Amniotic stem cell (primary cell): ENCODE measurements around the gene DNM3.
A peak's percentile ranks its signal among the peaks of the same experiment; 100 is the strongest.
"Not testable (repeated sequence)": the region's sequence is repeated elsewhere in the genome, so short reads cannot be mapped to it uniquely, and the experiment has no call there.

Experiments
- DNase-seq: peaks from one replicate; lab custom pipeline; 2025; lab: John Stamatoyannopoulos, UW

The DNM3 gene

DNA sequence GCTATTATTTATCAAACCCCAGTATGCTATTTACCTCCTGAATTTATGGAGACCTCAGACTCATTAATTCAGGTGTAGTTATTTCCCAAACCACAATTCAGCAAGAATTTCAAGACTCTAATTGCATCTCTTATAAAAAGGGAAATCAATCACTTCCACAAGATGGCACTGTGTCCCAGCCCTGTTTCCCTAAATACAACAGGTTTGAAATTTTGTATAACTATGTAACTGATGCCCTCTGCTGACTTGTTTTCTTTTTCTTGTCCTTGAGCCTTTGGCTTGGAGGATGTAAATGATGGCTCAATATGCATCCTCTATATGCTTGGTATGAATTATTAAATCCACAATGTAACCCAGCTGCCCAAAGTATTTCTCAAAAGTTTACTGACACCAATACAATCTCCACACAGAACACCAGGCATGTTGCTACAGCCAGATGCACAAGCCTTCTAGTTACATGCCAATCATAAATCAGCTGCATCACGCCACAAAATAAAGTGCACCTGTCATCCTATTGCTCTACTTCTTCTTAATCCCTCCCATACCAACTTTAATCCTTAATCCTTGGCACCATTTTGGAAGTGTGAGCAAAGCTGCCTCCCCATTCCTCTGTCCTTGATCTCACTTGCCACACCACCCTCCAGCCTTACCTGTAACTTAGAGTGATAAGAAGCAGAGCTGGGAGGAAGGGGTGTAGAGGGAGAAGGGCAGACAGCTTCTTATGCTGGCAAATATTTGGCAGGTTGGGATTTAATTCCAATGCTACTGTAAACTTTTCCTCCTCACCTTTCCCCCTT, 588.2 kb downstream of the DNM3 start:
- DNase-seq, result peak; percentile 60

DNA sequence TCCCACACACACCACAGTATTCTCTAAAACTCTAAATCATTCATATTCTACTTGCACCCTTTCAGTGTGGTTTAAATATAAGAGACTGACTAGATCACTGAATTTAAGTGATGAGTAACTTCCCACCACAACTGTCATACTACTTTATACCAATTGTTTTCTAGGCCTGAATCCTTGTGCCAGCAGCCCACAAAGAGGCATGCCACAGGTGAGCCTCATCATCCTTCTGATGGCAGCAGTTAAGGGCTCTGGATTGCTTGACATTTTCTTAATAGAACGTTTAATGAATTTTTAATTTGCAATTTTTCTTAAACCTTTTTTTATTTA, 588.8 kb downstream of the DNM3 start:
- no peak for DNase-seq

DNA sequence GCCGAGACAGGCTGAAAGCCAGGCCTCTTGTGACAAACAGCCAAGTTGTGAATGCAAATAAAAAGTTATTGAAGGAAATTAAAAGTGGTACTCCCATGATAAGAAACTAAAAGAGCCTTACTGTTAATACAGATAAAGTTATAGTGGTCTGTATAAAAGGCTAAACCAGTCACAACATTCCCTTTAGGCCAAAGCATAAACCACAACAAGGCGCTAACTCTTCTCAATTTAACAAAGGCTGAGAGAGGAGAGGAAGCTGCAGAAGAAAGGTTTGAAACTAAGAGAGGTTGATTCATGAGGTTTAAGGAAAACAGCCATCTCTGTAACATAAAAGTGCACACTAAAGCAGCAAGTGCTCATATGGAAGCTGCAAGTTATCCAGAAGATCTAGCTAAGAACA, 589.9 kb downstream of the DNM3 start:
- DNase-seq, result no peak

DNA sequence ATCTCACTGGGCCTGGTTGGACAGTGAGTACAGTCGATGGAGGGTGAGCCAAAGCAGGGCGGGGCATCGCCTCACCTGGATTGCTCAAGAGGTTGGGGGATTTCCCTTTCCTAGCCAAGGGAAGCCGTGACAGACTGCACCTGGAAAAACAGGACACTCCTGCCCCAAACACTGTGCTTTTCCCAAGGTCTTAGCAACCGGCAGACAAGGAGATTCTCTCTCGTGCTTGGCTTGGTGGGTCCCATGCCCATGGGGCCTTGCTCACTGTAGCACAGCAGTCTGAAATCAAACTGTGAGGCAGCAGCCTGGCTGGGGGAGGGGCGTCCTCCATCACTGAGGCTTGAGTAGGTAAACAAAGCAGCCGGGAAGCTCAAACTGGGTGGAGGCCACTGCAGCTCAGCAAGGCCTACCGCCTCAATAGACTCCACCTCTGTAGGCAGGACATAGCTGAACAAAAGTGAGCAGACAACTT, 590.5 kb downstream of the DNM3 start:
- no peak for DNase-seq

DNA sequence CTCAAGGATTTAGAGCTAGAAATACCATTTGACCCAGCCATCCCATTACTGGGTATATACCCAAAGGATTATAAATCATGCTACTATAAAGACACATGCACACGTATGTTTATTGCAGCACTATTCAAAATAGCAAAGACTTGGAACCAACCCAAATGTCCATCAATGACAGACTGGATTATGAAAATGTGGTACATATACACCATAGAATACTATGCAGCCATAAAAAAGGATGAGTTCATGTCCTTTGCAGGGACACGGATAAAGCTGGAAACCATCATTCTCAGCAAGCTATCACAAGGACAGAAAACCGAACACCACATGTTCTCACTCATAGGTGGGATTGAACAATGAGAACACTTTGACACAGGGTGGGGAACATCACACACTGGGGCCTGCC, 595.9 kb downstream of the DNM3 start:
- DNase-seq, result not testable (repeated sequence)

DNA sequence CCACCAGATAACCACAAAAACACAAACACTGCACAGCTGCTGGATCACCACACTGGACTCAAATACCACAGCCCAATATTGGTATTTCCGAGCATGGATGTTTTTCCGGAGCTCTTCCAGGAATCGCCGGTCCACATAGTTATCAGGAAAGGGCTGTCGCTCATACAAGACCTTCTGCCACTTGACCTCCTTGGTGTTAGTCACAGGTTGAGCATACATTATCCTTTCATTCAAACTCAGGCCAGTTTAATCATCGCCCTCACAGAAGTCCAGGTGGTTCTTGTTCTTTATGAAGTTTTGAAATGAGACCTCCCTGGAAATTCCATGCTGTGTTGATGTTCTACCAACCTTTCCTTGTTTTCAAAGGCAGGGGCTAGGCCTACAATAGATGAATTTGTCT, 601.1 kb downstream of the DNM3 start:
- no peak for DNase-seq

DNA sequence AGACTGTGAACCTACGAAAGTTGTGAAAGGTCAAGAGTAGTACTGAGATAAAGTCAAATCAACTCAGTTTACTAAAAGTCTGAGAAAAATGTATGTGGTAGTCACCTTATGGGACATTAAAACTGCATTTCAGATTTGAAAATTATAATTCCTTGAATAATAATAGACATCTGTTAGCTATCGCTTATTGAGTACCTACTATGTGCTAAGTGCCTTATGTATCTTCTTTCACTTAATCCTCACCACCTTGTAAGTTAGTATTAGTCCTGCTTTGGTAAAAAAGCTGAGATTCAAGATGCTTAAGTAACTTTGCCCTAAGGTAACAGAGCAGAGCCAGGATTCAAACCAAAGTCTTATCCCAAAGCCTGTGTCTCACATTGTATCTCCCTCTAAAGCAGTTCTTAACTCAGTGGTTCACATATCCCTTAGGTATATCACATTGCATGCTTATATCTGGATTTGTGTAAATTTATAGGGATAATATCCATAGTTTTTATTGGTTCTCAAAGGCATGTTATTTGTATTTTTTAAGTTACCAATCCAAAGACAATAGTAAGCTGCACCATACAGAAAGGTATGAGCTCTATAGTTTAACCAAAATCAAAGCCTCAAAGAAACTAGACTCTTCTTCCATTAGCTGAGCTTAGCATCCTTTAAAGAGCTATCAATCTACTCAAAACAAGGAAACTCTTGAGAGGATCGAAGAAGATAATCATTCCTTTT, 601.7 kb downstream of the DNM3 start:
- no peak for DNase-seq

DNA sequence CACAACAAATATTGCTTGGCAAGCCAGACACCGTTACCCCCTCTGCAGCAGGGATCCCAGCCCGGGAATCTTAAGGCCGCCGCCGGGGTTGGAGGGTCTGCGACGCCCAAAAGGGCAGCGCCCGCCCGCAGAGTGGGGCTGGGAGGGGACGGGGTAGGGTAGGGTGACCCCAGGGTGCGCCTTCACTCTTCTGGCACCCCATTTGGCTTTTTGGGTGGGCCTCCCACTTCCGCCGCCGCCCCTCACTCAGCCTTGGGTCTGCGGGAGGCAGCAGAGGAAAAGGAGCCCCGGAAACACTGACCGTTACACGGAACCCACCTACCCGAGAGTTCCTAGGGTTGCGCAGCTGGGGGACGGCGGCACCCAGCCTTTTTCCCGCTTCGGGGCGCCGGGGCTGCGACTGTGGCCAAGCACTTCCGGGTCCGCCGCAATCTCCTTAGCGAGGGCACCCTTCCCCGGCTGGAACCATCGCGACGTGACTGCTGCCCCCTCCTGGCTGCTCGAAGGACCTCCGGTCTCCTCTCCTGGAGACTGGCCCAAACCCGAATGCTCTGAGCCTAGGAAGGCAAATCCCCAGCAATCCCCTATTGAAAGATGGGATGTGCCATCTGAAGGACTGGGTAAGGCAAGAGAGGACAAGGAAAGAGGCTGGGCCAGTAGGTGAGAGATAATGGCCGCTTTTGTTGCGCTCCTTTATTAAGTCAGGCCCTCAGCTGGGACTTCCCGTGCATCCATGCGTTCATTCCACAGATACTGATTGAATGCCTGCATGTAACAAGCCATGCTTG, 602.6 kb downstream of the DNM3 start, which contains the start of gene PIGC:
Gene PIGC (minus strand): TSS at position 404 of the 788 bp plus-strand sequence. CDS start 1,447 bp downstream, outside the sequence.
- DNase-seq, result peak; percentile 63

DNA sequence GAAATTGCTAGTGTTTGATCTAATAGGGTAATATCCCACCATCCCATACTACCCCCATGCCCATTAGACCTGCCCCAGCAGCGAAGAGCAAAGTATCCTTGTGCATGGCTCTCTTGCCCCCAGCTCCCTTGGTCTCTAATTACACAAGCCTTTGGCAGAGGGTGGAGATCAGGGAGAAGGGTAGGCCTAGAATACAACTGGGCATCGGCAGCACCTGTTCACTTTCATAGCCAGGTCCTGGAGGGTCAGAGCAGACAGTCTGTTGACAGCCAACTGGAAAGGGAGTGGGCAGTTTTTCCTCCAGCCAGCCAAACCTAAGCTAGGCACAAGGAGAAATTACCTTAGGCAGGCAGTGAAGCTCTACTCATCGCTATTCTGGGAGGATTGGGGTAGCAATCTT, 605.2 kb downstream of the DNM3 start:
- no peak for DNase-seq

DNA sequence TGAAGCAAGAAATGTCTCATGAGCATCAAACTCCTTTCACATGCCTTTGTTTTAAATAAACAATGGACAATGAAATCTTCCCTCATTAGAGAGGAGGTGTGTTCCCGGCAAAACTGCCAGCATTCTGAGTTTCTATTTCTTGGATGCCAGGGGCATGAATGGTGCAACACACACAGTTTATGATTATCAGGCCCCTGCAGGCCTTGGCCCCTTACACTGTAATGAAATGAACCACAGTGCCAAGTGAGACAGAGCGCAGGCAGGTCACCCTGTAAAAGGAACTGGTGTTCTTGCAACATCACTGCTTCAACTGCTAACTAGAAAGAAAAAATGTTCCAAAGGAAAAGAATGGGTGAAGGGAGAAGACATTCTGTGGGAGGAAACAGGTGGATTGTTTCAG, 606.3 kb downstream of the DNM3 start:
- no peak for DNase-seq

DNA sequence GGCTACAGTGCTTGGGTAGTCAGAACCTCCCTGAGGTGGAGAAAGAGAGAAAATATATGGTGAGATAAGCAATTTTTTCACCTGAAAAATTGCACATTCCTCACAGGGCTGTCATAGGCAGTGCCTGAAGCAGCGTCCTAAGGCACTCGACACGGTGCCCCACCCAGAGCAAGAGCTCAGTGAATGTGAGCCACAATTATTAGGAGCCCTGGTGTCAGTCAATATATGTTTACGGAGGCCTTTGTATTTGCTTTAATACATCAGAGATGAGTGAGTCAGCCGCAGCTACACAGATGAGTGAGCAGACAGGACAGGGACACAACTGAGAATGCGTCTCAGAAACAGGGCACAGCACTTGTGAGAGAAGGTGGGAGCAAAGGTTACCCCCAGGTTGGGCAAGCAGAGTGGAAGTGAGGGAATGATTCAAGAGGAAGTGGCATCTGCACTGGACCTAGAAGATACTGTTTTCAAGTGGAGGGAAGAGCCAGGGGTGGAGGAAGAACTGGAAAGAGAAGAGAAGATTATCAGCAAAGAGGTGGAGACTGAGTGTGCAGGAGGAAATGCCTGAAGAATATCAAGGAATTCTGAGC, 607.8 kb downstream of the DNM3 start:
- DNase-seq, result no peak

DNA sequence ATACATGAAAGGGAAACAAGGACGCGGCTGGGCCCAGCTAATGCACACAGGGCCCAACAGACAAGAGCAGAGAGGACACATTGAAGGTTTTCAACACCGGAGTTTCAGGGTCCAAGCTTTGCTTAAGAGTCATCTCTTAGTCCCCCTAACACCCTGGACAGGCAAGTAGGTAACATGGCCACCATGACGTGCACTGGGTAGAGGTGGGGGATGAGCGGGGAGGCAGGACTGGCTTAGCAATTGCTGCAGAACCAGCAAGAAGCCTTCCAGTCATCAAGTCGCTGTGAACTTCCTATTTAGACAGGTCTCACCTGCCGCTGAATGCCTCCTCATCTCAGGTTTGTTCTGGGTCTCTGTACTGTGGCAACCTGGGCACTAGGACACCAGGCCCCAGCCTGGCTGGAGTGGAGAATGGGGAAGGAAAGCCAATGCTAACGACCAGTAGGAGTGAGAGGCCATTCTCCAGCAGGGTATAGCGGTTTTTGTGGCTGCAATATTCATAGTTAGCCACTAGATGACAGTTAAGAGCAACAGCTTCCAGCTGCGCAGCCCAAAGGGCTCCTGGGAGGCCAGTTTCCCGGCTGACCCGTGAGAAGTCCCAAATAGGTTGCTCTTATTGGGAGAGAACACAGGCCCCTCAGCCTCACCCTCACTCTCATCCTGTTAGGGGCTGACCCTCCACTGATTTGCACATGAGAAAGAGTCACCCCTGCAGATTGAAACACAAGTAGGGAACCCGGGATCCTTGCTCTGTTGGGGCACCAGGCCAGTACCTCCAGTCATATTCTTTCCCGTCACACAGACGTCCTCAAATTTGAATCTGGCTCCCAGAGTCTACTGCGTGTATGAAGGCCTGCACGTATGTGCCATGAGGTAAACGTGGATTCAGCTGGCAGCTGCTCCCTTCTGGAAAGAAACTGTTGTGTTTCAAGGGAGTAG, 608.6 kb downstream of the DNM3 start:
- DNase-seq, result peak; percentile 15

DNA sequence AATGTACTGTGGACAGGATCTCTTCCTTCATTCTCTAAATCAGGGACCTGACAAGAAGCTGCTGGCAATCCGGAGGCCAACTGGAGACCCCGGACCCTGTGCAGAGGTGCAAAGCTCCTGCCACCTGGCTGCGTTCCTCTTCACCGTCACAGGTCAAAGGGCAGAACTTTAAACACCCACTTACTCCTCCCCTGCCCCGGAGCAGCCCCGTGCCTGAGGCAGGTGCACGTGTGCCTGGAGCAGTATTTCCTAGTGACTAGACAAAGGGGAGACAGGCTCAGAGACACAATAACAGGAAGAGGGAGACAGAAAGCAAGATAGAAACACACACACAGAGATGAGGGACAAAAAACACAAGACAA, 609.2 kb downstream of the DNM3 start:
- no peak for DNase-seq

DNA sequence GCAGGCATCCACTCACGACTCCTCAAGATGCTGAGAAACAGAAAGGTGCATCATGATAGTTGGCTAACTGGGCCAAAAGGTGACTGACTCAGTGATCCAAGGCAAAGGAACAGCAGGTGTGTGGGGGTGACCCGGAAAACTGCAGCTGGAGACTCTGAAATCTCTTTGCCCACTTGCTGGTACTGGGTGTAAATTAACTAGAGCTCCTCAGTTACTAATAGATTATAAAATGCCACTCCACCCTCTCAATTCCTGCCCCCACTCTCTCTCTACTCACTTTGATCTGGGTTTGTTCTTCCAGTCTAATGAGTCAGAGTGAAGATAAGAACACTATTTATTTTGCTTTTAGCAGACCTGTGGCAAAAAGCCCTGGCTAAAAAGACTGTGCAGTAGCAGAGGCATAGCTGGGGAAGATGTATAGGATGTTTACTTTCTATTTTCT, 609.7 kb downstream of the DNM3 start:
- no peak for DNase-seq

DNA sequence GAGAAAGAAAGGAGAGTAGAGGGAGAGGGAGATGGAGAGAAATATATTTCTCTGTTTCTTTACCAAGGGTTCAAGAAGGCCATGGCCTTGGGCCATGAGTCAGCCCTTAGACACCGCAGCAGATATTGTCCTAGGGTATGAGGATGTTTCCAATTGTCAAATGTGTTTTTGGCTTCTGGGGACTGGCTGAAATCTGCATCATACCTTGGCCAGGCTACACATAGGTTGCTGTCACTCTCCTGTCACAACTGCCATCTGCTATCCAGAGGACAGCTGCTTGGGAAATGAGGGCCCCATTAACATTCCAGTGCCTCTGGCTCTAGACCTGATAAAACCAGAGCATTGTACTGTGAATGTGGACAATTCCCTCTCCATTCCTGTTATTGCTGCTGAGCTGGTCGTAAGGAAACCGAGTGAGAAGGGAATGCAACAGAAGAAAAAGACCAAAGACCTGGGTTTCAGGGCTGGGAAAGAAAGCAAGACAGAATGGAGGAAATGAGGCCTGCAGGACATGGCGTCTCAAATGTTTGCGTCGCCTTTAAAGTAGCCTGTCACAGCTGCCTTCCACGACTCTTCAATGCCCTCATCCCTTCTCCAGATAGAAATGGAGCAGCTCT, 611.3 kb downstream of the DNM3 start:
- no peak for DNase-seq

DNA sequence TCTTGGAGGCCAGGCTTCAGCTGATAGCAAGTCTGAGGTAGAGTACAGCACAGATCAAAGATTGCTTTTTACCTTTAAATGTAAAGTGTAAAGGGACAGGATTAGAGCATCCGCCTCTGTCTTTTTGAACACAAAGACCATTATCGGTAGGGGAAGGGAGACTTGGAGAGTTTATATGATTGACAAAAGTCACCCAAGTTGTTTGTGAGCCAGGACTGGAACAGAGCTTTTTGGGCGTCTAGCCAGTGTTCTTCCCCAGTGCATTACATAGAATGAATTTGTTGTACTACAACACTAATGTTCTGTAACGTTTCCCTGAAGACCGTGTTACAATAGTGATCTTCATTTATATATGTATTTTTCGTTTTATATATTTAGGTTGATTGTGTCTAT, 611.9 kb downstream of the DNM3 start:
- DNase-seq, result no peak

DNA sequence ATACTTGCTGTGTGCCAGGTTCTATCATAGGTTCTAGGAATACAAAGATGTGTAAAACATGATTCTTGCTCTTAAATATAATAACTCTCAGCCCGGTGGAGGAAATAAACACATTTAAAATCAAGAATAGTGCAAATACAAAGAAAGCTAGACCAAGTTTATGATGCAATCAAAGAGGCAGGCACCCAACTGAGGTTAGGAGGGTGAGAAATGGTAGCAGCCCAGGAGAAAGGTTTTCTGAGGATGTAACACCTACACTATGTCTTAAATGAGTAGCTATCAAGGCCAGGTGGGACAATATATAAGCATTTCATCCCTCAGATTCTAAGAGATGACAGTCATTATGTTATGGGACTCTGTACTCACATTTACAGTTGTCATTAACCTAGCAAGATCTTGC, 612.3 kb downstream of the DNM3 start:
- no peak for DNase-seq

DNA sequence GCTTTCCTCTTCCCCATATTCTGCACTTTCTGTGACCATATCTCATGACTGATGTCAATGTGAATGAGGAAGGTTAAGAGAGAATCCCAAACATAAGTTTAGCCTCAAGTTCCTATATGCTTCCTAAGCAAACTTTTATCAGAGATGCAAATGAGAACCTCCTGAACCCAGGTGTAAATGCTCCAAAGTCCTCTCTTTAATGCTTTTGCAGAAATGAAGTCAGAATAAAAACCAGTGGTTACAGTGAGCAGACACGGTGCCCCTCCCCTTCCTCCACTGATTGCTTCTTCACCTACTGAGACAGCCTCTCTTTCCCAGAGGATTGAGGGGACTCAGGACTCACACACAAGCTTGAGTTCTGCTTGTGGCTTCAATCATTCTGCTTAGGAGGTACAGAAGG, 614.2 kb downstream of the DNM3 start:
- no peak for DNase-seq

DNA sequence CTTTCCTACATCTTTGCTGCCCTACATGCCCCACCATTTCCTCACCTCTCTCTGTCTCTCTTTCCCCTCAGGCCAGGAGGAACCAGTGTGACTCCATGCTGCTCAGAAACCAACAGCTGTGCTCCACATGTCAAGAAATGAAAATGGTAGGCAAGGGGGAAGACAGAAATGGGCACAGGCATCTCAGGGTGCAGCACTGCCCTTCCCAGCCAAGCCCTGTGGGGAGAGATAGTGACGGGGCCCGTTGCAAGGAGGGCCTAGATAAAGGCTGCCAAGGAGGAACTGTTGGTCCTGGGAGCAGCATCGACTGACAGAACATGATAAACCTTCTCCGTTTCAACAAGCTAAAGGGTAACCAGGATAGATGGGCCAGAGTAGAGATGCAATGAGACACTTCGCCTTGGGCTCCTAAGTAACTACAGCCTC, 615.1 kb downstream of the DNM3 start:
- no peak for DNase-seq

DNA sequence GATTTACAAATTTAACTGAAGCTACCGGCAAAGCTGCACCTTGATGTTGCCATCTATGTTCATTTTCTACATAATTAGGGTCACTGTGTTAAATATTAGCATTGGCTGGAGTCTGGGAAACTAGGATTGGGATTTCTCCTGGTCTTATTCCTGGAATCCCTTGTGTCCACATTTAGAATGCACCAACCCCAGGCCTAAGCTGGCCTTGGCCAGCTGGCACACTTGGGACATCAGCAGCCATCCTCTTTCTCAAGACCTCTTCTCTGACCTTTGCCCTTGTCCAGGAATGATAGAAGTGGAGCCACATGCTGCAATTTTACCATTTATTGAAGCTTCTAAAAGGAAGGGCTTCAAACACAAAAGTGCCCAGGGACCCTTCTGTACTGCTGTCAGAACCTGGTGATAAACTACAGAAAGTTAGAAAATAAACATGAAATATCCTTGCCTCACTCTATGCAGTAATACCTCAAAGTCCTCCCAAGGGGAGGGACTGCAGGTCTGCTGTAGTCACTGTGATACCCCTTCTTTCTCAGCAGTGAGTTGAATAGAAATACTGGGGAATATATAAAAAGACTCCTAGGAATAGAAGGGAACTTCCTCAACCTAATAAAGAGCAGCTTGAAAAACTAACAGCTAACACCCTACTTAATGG, 616.3 kb downstream of the DNM3 start:
- DNase-seq, result no peak
